Tibial nerve (tissue), 4 donors: ENCODE results near the gene TTC12. TPM values are rescaled to one million over a fixed set of nuclear protein-coding genes. Genes with fewer than 3 reads are reported as not detected.

Experiments
- DNase-seq, 2 donors: peaks; one replicate each; pipeline ENCODE4 v3.0.0-alpha.2; 2019; ENCODE audit warnings: low spot score in 2 of 2
- H3K27ac ChIP-seq, 4 donors: fragments of 200-600 bp; sonication (generic) in 3 of 4; one replicate each; pipeline ENCODE4 v1.5.1; 2017 to 2019; ENCODE audit warnings: mild to moderate bottlenecking in 1 of 4
- H3K27me3 ChIP-seq, 2 donors: fragments of 200-600 bp; sonication (generic) in 1 of 2; one replicate each; pipeline versions ENCODE4 v1.5.1 to v1.6.0; 2017 to 2019
- H3K36me3 ChIP-seq, 3 donors: fragments of 200-600 bp; sonication (generic); one replicate each; pipeline ENCODE4 v1.5.1; 2018 to 2019
- H3K4me1 ChIP-seq, 4 donors: fragments of 200-600 bp; sonication (generic) in 3 of 4; one replicate each; pipeline ENCODE4 v1.5.1; 2017 to 2019
- H3K4me3 ChIP-seq, 4 donors: fragments of 200-600 bp; sonication (generic) in 3 of 4; one replicate each; pipeline ENCODE4 v1.5.1; 2017 to 2019; ENCODE audit warnings: mild to moderate bottlenecking in 1 of 4, moderate library complexity in 1 of 4
- H3K9me3 ChIP-seq, 4 donors: fragments of 200-600 bp; sonication (generic) in 3 of 4; one replicate each; pipeline ENCODE4 v1.5.1; 2017 to 2019
- EP300 ChIP-seq, 2 donors: sonication (generic); formaldehyde crosslinking; IDR thresholded peaks; one replicate each; pipeline ENCODE4 v1.6.1; 2017; ENCODE audit warnings: antibody characterized with exemption in 2 of 2, mild to moderate bottlenecking in 1 of 2
- POLR2A ChIP-seq, 2 donors: fragments of 450-650 bp; IDR thresholded peaks; one replicate each; pipeline ENCODE4 v1.6.1; 2017; ENCODE audit warnings: antibody characterized with exemption in 2 of 2, mild to moderate bottlenecking in 2 of 2, moderate library complexity in 2 of 2
- WGBS, 2 donors: methylation state at CpG; one replicate each; pipeline ENCODE4 v1.1.5; 2018; 5-methylcytosine and 5-hydroxymethylcytosine counted together
- total RNA-seq, 4 donors: library from RNA; depleted of rRNA; stranded (reverse); fragments of >200 nt; gene quantifications; one replicate each; pipeline ENCODE4 v1.1.0, GENCODE V29; 2016
- TF ChIP-seq, protein P1 (sequence below), 5 experiments: fragments of 200-600 bp in 3 of 5; fragments of 450-650 bp in 2 of 5; sonication (generic) in 3 of 5; IDR thresholded peaks; one replicate each; pipeline ENCODE4 v1.5.1; 2016 to 2019; ENCODE audit warnings: antibody characterized with exemption in 5 of 5, mild to moderate bottlenecking in 3 of 5, moderate library complexity in 2 of 5

The TTC12 gene
- total RNA-seq, 4 donors from 2014 or later = 10.2 to 29.7 (median 23.9) TPM

DNA sequence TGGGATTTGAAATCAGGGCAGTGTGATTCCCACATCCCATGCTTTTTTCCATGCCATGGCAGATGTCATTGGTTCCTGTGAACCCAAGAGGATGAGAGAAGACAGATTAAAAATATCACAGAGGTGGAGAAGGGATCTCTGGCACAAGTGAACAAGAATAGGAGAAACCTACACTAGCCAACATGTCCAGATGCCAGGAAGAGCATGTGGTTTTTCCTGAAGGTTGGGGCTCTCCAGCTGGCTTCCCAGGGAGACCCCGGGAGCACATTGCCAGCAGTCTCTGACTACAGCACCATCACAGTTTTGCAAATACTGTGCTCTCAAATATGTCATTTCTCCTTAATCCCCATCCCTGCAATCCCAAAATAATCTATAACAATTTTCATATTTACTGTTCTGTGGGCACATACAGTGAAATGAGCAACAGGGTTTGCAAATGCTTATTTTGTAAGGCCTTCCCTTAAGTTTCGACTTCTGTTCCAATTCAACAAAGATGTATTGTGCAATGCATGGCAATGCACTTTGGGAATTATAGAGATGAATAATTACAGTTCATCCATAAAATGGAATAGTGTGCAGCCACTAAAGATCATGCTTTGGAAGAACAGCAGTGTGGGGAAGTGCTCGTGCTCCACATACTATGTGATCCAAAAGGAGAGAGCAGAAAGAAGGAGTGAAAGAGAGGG is 78.0 kb downstream of the TTC12 start:
- H3K36me3 ChIP-seq = peaks cover 0 to 4% (median 0%) of the 10 kb centered on the region in 3 donors
- TF ChIP-seq, protein P1, sequence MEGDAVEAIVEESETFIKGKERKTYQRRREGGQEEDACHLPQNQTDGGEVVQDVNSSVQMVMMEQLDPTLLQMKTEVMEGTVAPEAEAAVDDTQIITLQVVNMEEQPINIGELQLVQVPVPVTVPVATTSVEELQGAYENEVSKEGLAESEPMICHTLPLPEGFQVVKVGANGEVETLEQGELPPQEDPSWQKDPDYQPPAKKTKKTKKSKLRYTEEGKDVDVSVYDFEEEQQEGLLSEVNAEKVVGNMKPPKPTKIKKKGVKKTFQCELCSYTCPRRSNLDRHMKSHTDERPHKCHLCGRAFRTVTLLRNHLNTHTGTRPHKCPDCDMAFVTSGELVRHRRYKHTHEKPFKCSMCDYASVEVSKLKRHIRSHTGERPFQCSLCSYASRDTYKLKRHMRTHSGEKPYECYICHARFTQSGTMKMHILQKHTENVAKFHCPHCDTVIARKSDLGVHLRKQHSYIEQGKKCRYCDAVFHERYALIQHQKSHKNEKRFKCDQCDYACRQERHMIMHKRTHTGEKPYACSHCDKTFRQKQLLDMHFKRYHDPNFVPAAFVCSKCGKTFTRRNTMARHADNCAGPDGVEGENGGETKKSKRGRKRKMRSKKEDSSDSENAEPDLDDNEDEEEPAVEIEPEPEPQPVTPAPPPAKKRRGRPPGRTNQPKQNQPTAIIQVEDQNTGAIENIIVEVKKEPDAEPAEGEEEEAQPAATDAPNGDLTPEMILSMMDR (IDR thresholded peaks at IDR 0.05) = no peak
- TF ChIP-seq EP300 (IDR thresholded peaks at IDR 0.05) (no peak), POLR2A (IDR thresholded peaks at IDR 0.05) (no peak)
- 45 to 56% methylated on average over 3 of the region's 3 CpGs for whole genome bisulfite sequencing, 2 donors

DNA sequence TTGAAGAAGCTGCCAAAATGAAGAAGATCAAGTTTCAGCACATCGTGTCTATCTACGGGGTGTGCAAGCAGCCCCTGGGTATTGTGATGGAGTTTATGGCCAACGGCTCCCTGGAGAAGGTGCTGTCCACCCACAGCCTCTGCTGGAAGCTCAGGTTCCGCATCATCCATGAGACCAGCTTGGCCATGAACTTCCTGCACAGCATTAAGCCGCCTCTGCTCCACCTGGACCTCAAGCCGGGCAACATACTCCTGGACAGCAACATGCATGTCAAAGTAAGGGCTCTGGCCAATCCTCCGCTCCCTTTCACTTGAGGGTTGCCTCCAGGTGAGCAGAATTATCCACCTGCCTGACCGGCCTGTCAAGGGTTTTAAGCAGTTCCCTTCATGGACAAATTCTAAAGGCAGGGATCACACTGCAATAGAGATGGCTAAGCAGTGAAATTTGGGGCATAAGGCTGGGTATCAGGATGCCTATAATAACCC is 79.2 kb downstream of the TTC12 start:
- Histone ChIP-seq H3K27ac (no peak overlapping the region), H3K4me1 (no peaks in the 10 kb centered on the region), H3K9me3 (no peaks in the 10 kb centered on the region), H3K27me3 (peaks cover 0 to 9% of the 10 kb centered on the region in 2 donors), H3K36me3 (peaks cover 0 to 4% (median 0%) of the 10 kb centered on the region in 3 donors), H3K4me3 (no peak overlapping the region)
- no peak for DNase-seq
- TF ChIP-seq POLR2A (IDR thresholded peaks at IDR 0.05) (no peak), EP300 (IDR thresholded peaks at IDR 0.05) (no peak)
- TF ChIP-seq, protein P1 (IDR thresholded peaks at IDR 0.05) = no peak
- 73 to 74% methylated on average over 8 of the region's 8 CpGs for WGBS, 2 donors

More for the DNA sequence above, 78.0 kb downstream of the TTC12 start:
- Histone ChIP-seq H3K4me1 (peaks cover 0 to 5% (median 0%) of the 10 kb centered on the region in 4 donors), H3K4me3 (no peak overlapping the region), H3K27ac (no peak overlapping the region), H3K9me3 (no peaks in the 10 kb centered on the region), H3K27me3 (peaks cover 0 to 20% of the 10 kb centered on the region in 2 donors)
- no peak for DNase-seq

DNA sequence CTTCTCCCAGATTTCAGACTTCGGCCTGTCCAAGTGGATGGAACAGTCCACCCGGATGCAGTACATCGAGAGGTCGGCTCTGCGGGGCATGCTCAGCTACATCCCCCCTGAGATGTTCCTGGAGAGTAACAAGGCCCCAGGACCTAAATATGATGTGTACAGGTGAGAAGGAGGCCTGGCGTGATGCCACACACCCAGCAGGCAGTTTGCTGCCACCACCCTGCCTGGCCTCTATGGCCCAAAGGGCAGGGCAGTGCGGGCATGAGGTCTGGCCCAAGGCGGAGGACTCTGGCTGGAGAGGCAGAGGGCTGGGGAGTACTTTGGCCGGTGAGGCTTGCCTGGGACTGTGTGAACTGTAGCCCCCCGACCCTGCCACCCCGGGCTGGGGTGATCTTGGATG is 80.5 kb downstream of the TTC12 start:
- 91 to 92% methylated on average over 8 to 11 of the region's 11 CpGs for WGBS, 2 donors
- TF ChIP-seq, protein P1 (IDR thresholded peaks at IDR 0.05) = no peak
- TF ChIP-seq EP300 (IDR thresholded peaks at IDR 0.05) (no peak), POLR2A (IDR thresholded peaks at IDR 0.05) (no peak)
- Histone ChIP-seq H3K27ac (no peak overlapping the region), H3K4me1 (no peaks in the 10 kb centered on the region), H3K4me3 (no peak overlapping the region), H3K9me3 (no peaks in the 10 kb centered on the region), H3K27me3 (no peaks in the 10 kb centered on the region), H3K36me3 (peaks cover 0 to 15% (median 0%) of the 10 kb centered on the region in 3 donors)
- DNase-seq = no peak

DNA sequence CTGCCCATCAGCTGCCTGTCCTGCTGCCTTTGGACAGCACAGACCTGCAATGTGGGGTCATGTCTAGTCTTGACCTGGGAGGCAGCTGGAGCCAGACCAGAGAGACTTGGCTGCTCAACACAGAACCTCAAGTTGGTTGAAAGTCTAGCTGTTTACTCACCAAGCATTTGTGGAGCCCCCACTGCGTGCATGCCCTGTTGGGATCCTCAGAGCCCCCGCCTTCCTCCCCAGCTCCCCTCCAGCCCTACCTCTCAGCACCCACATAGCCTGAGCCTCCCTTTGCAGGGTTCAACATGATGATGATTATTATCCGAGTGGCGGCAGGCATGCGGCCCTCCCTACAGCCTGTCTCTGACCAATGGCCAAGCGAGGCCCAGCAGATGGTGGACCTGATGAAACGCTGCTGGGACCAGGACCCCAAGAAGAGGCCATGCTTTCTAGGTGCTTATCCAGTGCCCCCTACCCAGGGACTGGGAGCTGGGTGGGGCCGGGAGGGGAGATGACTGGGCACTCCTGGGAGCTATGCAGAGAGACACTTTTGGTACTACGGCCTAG is 81.5 kb downstream of the TTC12 start:
- TF ChIP-seq POLR2A (IDR thresholded peaks at IDR 0.05) = no peak
- TF ChIP-seq, protein P1 (IDR thresholded peaks at IDR 0.05) = no peak
- TF ChIP-seq EP300 (IDR thresholded peaks at IDR 0.05) = no peak
- Histone ChIP-seq H3K4me3 (no peak overlapping the region), H3K27me3 (no peaks in the 10 kb centered on the region), H3K27ac (no peak overlapping the region), H3K4me1 (no peaks in the 10 kb centered on the region), H3K36me3 (peaks cover 0 to 17% (median 0%) of the 10 kb centered on the region in 3 donors), H3K9me3 (no peaks in the 10 kb centered on the region)
- WGBS, 2 donors = 93 to 95% methylated on average over 9 of the region's 9 CpGs
- DNase-seq = no peak

DNA sequence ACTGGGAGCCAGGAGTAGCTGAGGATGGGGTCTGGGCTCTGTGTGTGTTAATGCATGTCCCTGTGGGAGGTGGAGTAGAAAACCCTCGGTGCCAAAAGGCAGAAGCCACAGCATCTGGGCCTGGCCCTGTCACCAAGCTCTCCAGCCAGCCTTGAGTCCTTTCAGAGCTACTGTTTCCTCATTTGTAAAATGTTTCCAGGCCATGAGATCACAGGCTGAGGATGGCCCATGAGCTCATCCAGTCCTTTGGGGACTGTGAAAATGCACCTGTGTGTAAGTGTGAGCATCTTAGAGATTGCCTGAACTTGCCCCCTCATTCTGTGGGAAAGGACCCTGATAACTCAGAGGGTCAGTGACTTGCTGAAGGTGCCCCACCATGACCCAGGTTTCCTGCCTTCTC is 82.3 kb downstream of the TTC12 start:
- Histone ChIP-seq H3K4me3 (no peak overlapping the region), H3K9me3 (no peaks in the 10 kb centered on the region), H3K27me3 (no peaks in the 10 kb centered on the region), H3K27ac (no peak overlapping the region), H3K4me1 (no peaks in the 10 kb centered on the region), H3K36me3 (peaks cover 0 to 17% (median 0%) of the 10 kb centered on the region in 3 donors)
- WGBS, 2 donors = 47 to 57% methylated on average over 1 of the region's 1 CpG
- TF ChIP-seq POLR2A (IDR thresholded peaks at IDR 0.05) = no peak
- no peak for TF ChIP-seq EP300 (IDR thresholded peaks at IDR 0.05)
- TF ChIP-seq, protein P1 (IDR thresholded peaks at IDR 0.05) = no peak
- no peak for DNase-seq
